ENCODE measurements around the gene FAM13A. TPM values are rescaled to one million over a fixed set of nuclear protein-coding genes. Genes with fewer than 3 reads are reported as not detected.

Gene FAM13A
- total and polyA plus RNA-seq, 2 experiments from 2014 or later: 19.3 to 44.2 TPM

- Histone ChIP-seq H3K79me2 (no peaks in the 10 kb centered on the region), H4K20me1 (ENCODE audit: insufficient read depth, poor library complexity, severe bottlenecking) (no peaks in the 10 kb centered on the region), H2AFZ (no peak overlapping the region), H3K4me2 (no peak overlapping the region), H3K36me3 (replicated peaks; ENCODE audit: insufficient read depth, low read depth) (no peaks in the 10 kb centered on the region), H3K9me2 (replicated peaks; ENCODE audit: insufficient read depth) (no peaks in the 10 kb centered on the region), H3K27me3 (no peaks in the 10 kb centered on the region), H3K9me3 (ENCODE audit: low read depth) (no peaks in the 10 kb centered on the region), H3K27ac (no peak overlapping the region), H3K4me1 (ENCODE audit: insufficient read depth) (no peaks in the 10 kb centered on the region), H3K4me3 (no peak overlapping the region)
- no peak for DNase-seq (ENCODE audit: low spot score)
- TF ChIP-seq CTCF (IDR thresholded peaks at IDR 0.05; ENCODE audit: poor library complexity) (no peak), EZH2 (IDR thresholded peaks at IDR 0.05; ENCODE audit: borderline replicate concordance) (no peak), EZH2phosphoT487 (IDR thresholded peaks at IDR 0.05; ENCODE audit: low read depth, severe bottlenecking, unreplicated experiment) (no peak)
- WGBS (ENCODE audit: low lambda C conversion rate, missing lambda C conversion rate): 85% methylated on average over 9 of the region's 9 CpGs
These were observed 186.6 kb downstream of the FAM13A start for GRCh38 chr4:88870428-88870827.

- H4K20me1 ChIP-seq (ENCODE audit: insufficient read depth, poor library complexity, severe bottlenecking): no peaks in the 10 kb centered on the region
- H3K79me2 ChIP-seq: no peaks in the 10 kb centered on the region
- H3K4me1 ChIP-seq (ENCODE audit: insufficient read depth): no peaks in the 10 kb centered on the region
- H3K27ac ChIP-seq: no peak overlapping the region
- 53% methylated on average over 3 of the region's 3 CpGs for WGBS (ENCODE audit: low lambda C conversion rate, missing lambda C conversion rate)
- H3K27me3 ChIP-seq: no peaks in the 10 kb centered on the region
- no peak overlapping the region for H2AFZ ChIP-seq
- H3K4me2 ChIP-seq: no peak overlapping the region
- no peak overlapping the region for H3K4me3 ChIP-seq
- TF ChIP-seq CTCF (IDR thresholded peaks at IDR 0.05; ENCODE audit: poor library complexity): no peak
- no peak for TF ChIP-seq EZH2phosphoT487 (IDR thresholded peaks at IDR 0.05; ENCODE audit: low read depth, severe bottlenecking, unreplicated experiment)
- no peak for TF ChIP-seq EZH2 (IDR thresholded peaks at IDR 0.05; ENCODE audit: borderline replicate concordance)
- H3K9me3 ChIP-seq (ENCODE audit: low read depth): no peaks in the 10 kb centered on the region
- H3K36me3 ChIP-seq (replicated peaks; ENCODE audit: insufficient read depth, low read depth): no peaks in the 10 kb centered on the region
- no peaks in the 10 kb centered on the region for H3K9me2 ChIP-seq (replicated peaks; ENCODE audit: insufficient read depth)
- DNase-seq (ENCODE audit: low spot score): no peak
These were observed 188.5 kb downstream of the FAM13A start for GRCh38 chr4:88868510-88868909.

GRCh38 chr4:88866862-88867550 lies 190.0 kb downstream of the FAM13A start:
- no peak for TF ChIP-seq EZH2phosphoT487 (IDR thresholded peaks at IDR 0.05; ENCODE audit: low read depth, severe bottlenecking, unreplicated experiment)
- no peak for TF ChIP-seq EZH2 (IDR thresholded peaks at IDR 0.05; ENCODE audit: borderline replicate concordance)
- no peak for TF ChIP-seq CTCF (IDR thresholded peaks at IDR 0.05; ENCODE audit: poor library complexity)
- DNase-seq (ENCODE audit: low spot score): no peak
- WGBS (ENCODE audit: low lambda C conversion rate, missing lambda C conversion rate): 66% methylated on average over 4 of the region's 4 CpGs
- H3K9me3 ChIP-seq (ENCODE audit: low read depth): no peaks in the 10 kb centered on the region
- H3K4me3 ChIP-seq: no peak overlapping the region
- no peak overlapping the region for H3K27ac ChIP-seq
- no peaks in the 10 kb centered on the region for H3K36me3 ChIP-seq (replicated peaks; ENCODE audit: insufficient read depth, low read depth)
- H3K79me2 ChIP-seq: no peaks in the 10 kb centered on the region
- no peak overlapping the region for H3K4me2 ChIP-seq
- no peaks in the 10 kb centered on the region for H3K9me2 ChIP-seq (replicated peaks; ENCODE audit: insufficient read depth)
- no peaks in the 10 kb centered on the region for H3K4me1 ChIP-seq (ENCODE audit: insufficient read depth)
- no peak overlapping the region for H2AFZ ChIP-seq
- H3K27me3 ChIP-seq: no peaks in the 10 kb centered on the region
- H4K20me1 ChIP-seq (ENCODE audit: insufficient read depth, poor library complexity, severe bottlenecking): no peaks in the 10 kb centered on the region

Measured in hepatocyte (in vitro differentiated cells).